Measurements from ENCODE around the gene GDF9. TPM values are rescaled to one million over a fixed set of nuclear protein-coding genes. Genes with fewer than 3 reads are reported as not detected.

The GDF9 gene, protein sequence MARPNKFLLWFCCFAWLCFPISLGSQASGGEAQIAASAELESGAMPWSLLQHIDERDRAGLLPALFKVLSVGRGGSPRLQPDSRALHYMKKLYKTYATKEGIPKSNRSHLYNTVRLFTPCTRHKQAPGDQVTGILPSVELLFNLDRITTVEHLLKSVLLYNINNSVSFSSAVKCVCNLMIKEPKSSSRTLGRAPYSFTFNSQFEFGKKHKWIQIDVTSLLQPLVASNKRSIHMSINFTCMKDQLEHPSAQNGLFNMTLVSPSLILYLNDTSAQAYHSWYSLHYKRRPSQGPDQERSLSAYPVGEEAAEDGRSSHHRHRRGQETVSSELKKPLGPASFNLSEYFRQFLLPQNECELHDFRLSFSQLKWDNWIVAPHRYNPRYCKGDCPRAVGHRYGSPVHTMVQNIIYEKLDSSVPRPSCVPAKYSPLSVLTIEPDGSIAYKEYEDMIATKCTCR
- total RNA-seq, result under 1 TPM; 0.53 to 0.78 (median 0.57) TPM
- total RNA-seq (2013), result 1.1 TPM

DNA sequence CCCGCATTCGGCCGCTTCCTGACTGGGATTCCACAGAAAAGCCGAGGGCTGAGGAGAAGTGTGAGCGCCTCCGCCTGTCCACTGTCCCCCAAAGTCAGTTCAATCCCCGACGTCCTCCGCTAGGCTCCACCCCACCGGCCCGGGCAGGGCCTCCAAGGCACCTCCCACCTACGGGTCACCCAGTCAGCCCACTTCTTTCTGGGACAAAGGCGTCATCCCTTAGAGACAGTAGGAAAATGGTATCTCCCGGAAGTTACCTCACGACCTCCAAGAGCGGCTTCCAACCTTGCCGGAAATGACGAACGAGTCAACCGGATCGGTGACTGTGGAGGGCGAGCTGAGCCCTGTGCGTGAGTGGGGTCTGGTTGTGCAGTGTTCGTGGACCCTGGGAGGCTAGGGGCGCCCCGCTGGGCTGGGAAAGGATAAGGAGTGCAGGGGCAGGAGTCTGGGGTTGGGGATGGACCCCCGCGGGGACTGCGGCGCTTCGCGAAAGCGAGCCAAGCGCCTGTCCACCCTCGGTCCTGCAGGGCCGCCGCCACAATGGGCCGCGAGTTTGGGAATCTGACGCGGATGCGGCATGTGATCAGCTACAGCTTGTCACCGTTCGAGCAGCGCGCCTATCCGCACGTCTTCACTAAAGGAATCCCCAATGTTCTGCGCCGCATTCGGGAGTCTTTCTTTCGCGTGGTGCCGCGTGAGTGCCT is at the start of gene GDF9, which contains the start of gene UQCRQ:
GDF9 (minus strand) TSS at position 128 of the 704 bp plus-strand sequence. CDS start 1,936 bp downstream, outside the sequence.
UQCRQ (plus strand) TSS at position 301 of the 704 bp plus-strand sequence; CDS start at position 541, 240 bp downstream.
- peak; percentile 96 to 99 (median 96) for ATAC-seq

DNA sequence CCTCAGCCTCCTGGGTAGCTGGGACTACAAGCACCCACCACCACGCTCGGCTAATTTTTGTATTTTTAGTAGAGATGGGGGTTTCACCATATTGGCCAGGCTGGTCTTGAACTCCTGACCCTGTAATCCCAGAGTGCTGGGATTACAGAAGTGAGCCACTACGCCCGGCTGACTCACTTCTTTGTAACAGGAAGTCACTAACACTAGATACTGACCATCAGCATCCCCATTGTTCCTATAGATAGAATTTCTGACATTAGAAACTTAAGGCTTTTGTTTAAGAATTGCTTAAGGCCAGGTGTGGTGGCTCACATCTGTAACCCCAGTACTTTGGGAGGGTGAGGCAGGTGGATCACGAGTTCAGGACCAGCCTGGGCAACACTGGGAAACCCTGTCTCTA is 49.4 kb upstream of the GDF9 start:
- no peaks in the 10 kb centered on the region for H3K9me3 Mint-ChIP-seq
- Histone ChIP-seq H3K27ac (ENCODE audit: low read length) (no peak overlapping the region), H3K4me3 (ENCODE audit: low read length) (no peak overlapping the region), H3K9me3 (ENCODE audit: control insufficient read depth, insufficient read depth, low read length) (no peaks in the 10 kb centered on the region), H3K36me3 (ENCODE audit: control insufficient read depth, insufficient read depth, low read length) (peaks cover 21% of the 10 kb centered on the region), H3K27me3 (ENCODE audit: control insufficient read depth, insufficient read depth, low read length) (no peaks in the 10 kb centered on the region), H3K4me1 (ENCODE audit: control insufficient read depth, insufficient read depth, low read length) (no peaks in the 10 kb centered on the region)
- ATAC-seq, result no peak
- 92% methylated on average over 5 of the region's 5 CpGs for WGBS (ENCODE audit: insufficient coverage)
- H3K27me3 Mint-ChIP-seq (ENCODE audit: low read depth in 2 of 2), result no peaks in the 10 kb centered on the region
- DNase-seq, result no peak
- peak overlapping the region in 1 of 2 donors; percentile 33 for H3K27ac Mint-ChIP-seq
- peaks cover 6% of the 10 kb centered on the region for H3K36me3 Mint-ChIP-seq
- TF ChIP-seq, protein P1, sequence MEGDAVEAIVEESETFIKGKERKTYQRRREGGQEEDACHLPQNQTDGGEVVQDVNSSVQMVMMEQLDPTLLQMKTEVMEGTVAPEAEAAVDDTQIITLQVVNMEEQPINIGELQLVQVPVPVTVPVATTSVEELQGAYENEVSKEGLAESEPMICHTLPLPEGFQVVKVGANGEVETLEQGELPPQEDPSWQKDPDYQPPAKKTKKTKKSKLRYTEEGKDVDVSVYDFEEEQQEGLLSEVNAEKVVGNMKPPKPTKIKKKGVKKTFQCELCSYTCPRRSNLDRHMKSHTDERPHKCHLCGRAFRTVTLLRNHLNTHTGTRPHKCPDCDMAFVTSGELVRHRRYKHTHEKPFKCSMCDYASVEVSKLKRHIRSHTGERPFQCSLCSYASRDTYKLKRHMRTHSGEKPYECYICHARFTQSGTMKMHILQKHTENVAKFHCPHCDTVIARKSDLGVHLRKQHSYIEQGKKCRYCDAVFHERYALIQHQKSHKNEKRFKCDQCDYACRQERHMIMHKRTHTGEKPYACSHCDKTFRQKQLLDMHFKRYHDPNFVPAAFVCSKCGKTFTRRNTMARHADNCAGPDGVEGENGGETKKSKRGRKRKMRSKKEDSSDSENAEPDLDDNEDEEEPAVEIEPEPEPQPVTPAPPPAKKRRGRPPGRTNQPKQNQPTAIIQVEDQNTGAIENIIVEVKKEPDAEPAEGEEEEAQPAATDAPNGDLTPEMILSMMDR (IDR thresholded peaks at IDR 0.05), result no peak
- intact Hi-C loops (cut with micrococcal nuclease), result no loop called here
- H3K4me1 Mint-ChIP-seq, result peaks cover 9 to 12% of the 10 kb centered on the region in 2 donors
- H3K4me3 Mint-ChIP-seq, result no peak overlapping the region

More for the DNA sequence above, at the start of gene GDF9, which contains the start of gene UQCRQ:
- Mint-ChIP-seq H3K4me3 (peak within 1 kb of the TSS; percentile 100), H3K27me3 (ENCODE audit: low read depth in 2 of 2) (peaks cover 0 to 9% of the 10 kb centered on the region in 2 donors), H3K9me3 (no peaks in the 10 kb centered on the region), H3K27ac (peak within 1 kb of the TSS; percentile 97 to 99), H3K36me3 (no peaks in the 10 kb centered on the region), H3K4me1 (peaks cover 26 to 27% of the 10 kb centered on the region in 2 donors)
- Histone ChIP-seq H3K9me3 (ENCODE audit: control insufficient read depth, insufficient read depth, low read length) (no peaks in the 10 kb centered on the region), H3K36me3 (ENCODE audit: control insufficient read depth, insufficient read depth, low read length) (peaks cover 5% of the 10 kb centered on the region), H3K4me3 (ENCODE audit: low read length) (peak within 1 kb of the TSS; percentile 73), H3K27ac (ENCODE audit: low read length) (peak within 1 kb of the TSS; percentile 98), H3K27me3 (ENCODE audit: control insufficient read depth, insufficient read depth, low read length) (no peaks in the 10 kb centered on the region), H3K4me1 (ENCODE audit: control insufficient read depth, insufficient read depth, low read length) (peaks cover 14% of the 10 kb centered on the region)
- intact Hi-C loops (cut with micrococcal nuclease), result loop anchor here (1.0 kb wide), 1 partner anchor 185 kb away; no protein-coding TSS in a partner anchor
- under 1% methylated on average over 55 of the region's 55 CpGs for WGBS (ENCODE audit: insufficient coverage)
- TF ChIP-seq, protein P1 (IDR thresholded peaks at IDR 0.05), result no peak
- peak; percentile 86 to 99 for DNase-seq

DNA sequence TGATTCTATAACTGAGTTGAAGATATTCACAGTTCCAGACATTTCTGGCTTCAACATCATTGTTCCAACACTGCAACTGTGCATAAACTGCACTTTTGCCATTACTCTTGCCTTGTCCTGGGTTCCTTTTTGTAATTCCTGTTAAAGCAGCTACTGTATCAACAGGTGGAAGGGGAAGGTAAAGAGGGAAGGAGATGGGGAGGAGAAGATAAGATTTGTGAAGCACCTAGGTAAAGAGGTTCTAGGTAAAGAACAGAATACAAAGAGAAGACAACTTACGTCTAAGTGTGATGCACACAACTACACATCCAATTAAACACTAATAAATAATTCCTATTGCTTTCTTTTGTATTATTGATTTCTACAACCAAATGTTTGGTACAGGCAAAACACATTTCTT is 43.4 kb upstream of the GDF9 start:
- H3K4me1 Mint-ChIP-seq, result peaks cover 24 to 28% of the 10 kb centered on the region in 2 donors
- H3K27ac Mint-ChIP-seq, result no peak overlapping the region
- no peaks in the 10 kb centered on the region for H3K9me3 ChIP-seq (ENCODE audit: control insufficient read depth, insufficient read depth, low read length)
- peaks cover 22% of the 10 kb centered on the region for H3K36me3 ChIP-seq (ENCODE audit: control insufficient read depth, insufficient read depth, low read length)
- H3K4me3 ChIP-seq (ENCODE audit: low read length), result no peak overlapping the region
- no peaks in the 10 kb centered on the region for H3K4me1 ChIP-seq (ENCODE audit: control insufficient read depth, insufficient read depth, low read length)
- H3K27me3 Mint-ChIP-seq (ENCODE audit: low read depth in 2 of 2), result no peaks in the 10 kb centered on the region
- no peaks in the 10 kb centered on the region for H3K27me3 ChIP-seq (ENCODE audit: control insufficient read depth, insufficient read depth, low read length)
- intact Hi-C loops (cut with micrococcal nuclease), result no loop called here
- no peaks in the 10 kb centered on the region for H3K9me3 Mint-ChIP-seq
- WGBS (ENCODE audit: insufficient coverage), result no CpG with 5 or more reads among the region's 1 CpG
- peaks cover 6% of the 10 kb centered on the region for H3K36me3 Mint-ChIP-seq
- no peak overlapping the region for H3K4me3 Mint-ChIP-seq
- TF ChIP-seq, protein P1 (IDR thresholded peaks at IDR 0.05), result no peak
- no peak overlapping the region for H3K27ac ChIP-seq (ENCODE audit: low read length)
- ATAC-seq (no peak), DNase-seq (no peak)
